ENCODE measurements around the gene WT1.

Gene WT1

GRCh38 chr11:32438346-32438865 is 3.1 kb upstream of the WT1 start:
- no peak for DNase-seq

- no peak for DNase-seq
These were observed 2.4 kb upstream of the WT1 start for GRCh38 chr11:32437495-32438345.

- no peak for DNase-seq
These were observed 1.6 kb upstream of the WT1 start for GRCh38 chr11:32436751-32437494.

GRCh38 chr11:32435942-32436750 is 807 bp upstream of the WT1 start:
- DNase-seq, result no peak

- DNase-seq, result no peak
These were observed 223 bp downstream of the WT1 start for GRCh38 chr11:32435152-32435480.

GRCh38 chr11:32434356-32435151 is 785 bp downstream of the WT1 start:
- no peak for DNase-seq

GRCh38 chr11:32433914-32434355 is 1.4 kb downstream of the WT1 start:
- DNase-seq, result no peak

GRCh38 chr11:32433101-32433913 is 2.0 kb downstream of the WT1 start:
- DNase-seq, result no peak

- DNase-seq, result no peak
These were observed 2.8 kb downstream of the WT1 start for GRCh38 chr11:32432565-32432964.

GRCh38 chr11:32430568-32431381 is 4.6 kb downstream of the WT1 start:
- DNase-seq, result no peak

- DNase-seq, result no peak
These were observed 5.9 kb downstream of the WT1 start for GRCh38 chr11:32429477-32429876.

- DNase-seq, result no peak
These were observed 6.6 kb downstream of the WT1 start for GRCh38 chr11:32428665-32429303.

GRCh38 chr11:32427935-32428664 is 7.2 kb downstream of the WT1 start:
- DNase-seq, result no peak

GRCh38 chr11:32427616-32427934 is 7.8 kb downstream of the WT1 start:
- DNase-seq, result no peak

GRCh38 chr11:32426819-32427615 is 8.3 kb downstream of the WT1 start:
- DNase-seq, result no peak

GRCh38 chr11:32426192-32426591 is 9.1 kb downstream of the WT1 start:
- DNase-seq, result no peak

GRCh38 chr11:32425761-32426160 is 9.6 kb downstream of the WT1 start:
- no peak for DNase-seq

GRCh38 chr11:32422545-32422944 is 12.8 kb downstream of the WT1 start:
- DNase-seq, result no peak

- no peak for DNase-seq
These were observed 13.3 kb downstream of the WT1 start for GRCh38 chr11:32421992-32422391.

Measured in CD4-positive, alpha-beta T cell treated with Interleukin-4 for 4 hours (primary cell).